ENCODE measurements around the gene PLCL2. TPM values are rescaled to one million over a fixed set of nuclear protein-coding genes. Genes with fewer than 3 reads are reported as not detected.

Gene PLCL2
- total RNA-seq, 1 donor from 2014 or later: 40.2 TPM

GRCh38 chr3:17038900-17039553 is 154.3 kb downstream of the PLCL2 start:
- intact Hi-C loops (cut with micrococcal nuclease): no loop called here

GRCh38 chr3:17039594-17039993 is 154.8 kb downstream of the PLCL2 start:
- intact Hi-C loops (cut with micrococcal nuclease): no loop called here

GRCh38 chr3:17040322-17040989 is 155.7 kb downstream of the PLCL2 start:
- intact Hi-C loops (cut with micrococcal nuclease): no loop called here

- intact Hi-C loops (cut with micrococcal nuclease): no loop called here
Measured at GRCh38 chr3:17040990-17041377, 156.2 kb downstream of the PLCL2 start.

- intact Hi-C loops (cut with micrococcal nuclease): loop anchor here (1.0 kb wide), 3 partner anchors 12 to 106 kb away; no protein-coding TSS in a partner anchor
Measured at GRCh38 chr3:17044855-17045254, 160.1 kb downstream of the PLCL2 start.

GRCh38 chr3:17045705-17046104 is 160.9 kb downstream of the PLCL2 start:
- intact Hi-C loops (cut with micrococcal nuclease): loop anchor here (1.0 kb wide), 1 partner anchor 106 kb away; no protein-coding TSS in a partner anchor

GRCh38 chr3:17046623-17047022 is 161.9 kb downstream of the PLCL2 start:
- intact Hi-C loops (cut with micrococcal nuclease): no loop called here

GRCh38 chr3:17047162-17047561 is 162.4 kb downstream of the PLCL2 start:
- intact Hi-C loops (cut with micrococcal nuclease): no loop called here

GRCh38 chr3:17047894-17048293 is 163.1 kb downstream of the PLCL2 start:
- intact Hi-C loops (cut with micrococcal nuclease): no loop called here

- intact Hi-C loops (cut with micrococcal nuclease): no loop called here
Measured at GRCh38 chr3:17050071-17050470, 165.3 kb downstream of the PLCL2 start.

GRCh38 chr3:17050506-17050905 is 165.8 kb downstream of the PLCL2 start:
- intact Hi-C loops (cut with micrococcal nuclease): no loop called here

- intact Hi-C loops (cut with micrococcal nuclease): no loop called here
Measured at GRCh38 chr3:17052363-17052762, 167.6 kb downstream of the PLCL2 start.

- intact Hi-C loops (cut with micrococcal nuclease): no loop called here
Measured at GRCh38 chr3:17054301-17054981, 169.7 kb downstream of the PLCL2 start.

- intact Hi-C loops (cut with micrococcal nuclease): no loop called here
Measured at GRCh38 chr3:17054982-17055343, 170.2 kb downstream of the PLCL2 start.

- intact Hi-C loops (cut with micrococcal nuclease): no loop called here
Measured at GRCh38 chr3:17055374-17056276, 170.9 kb downstream of the PLCL2 start.

- intact Hi-C loops (cut with micrococcal nuclease): no loop called here
Measured at GRCh38 chr3:17057321-17057720, 172.6 kb downstream of the PLCL2 start.

- intact Hi-C loops (cut with micrococcal nuclease): no loop called here
Measured at GRCh38 chr3:17059989-17060550, 175.3 kb downstream of the PLCL2 start.

GRCh38 chr3:17061005-17061404 is 176.2 kb downstream of the PLCL2 start:
- intact Hi-C loops (cut with micrococcal nuclease): no loop called here

- intact Hi-C loops (cut with micrococcal nuclease): no loop called here
Measured at GRCh38 chr3:17062736-17063135, 178.0 kb downstream of the PLCL2 start.

- intact Hi-C loops (cut with micrococcal nuclease): no loop called here
Measured at GRCh38 chr3:17063596-17063995, 178.8 kb downstream of the PLCL2 start.

- intact Hi-C loops (cut with micrococcal nuclease): no loop called here
Measured at GRCh38 chr3:17065315-17065714, 180.6 kb downstream of the PLCL2 start.
